ENCODE results near the gene PCDHGA11.
"Not testable (repeated sequence)": the region's sequence is repeated elsewhere in the genome, so short reads cannot be mapped to it uniquely, and the experiment has no call there.

PCDHGA11 gene

GRCh38 chr5:141430332-141431113 is 9.7 kb downstream of the PCDHGA11 start, which contains the start of gene PCDHGA12:
Gene PCDHGA12, plus strand, starts transcription at chr5:141430507. Its CDS starts 253 bp downstream, at chr5:141430760.
- no peak for DNase-seq (ENCODE audit: low read depth in 2 of 2, low spot score in 1 of 2)

GRCh38 chr5:141431286-141431685 is 10.4 kb downstream of the PCDHGA11 start:
- DNase-seq (ENCODE audit: low read depth in 2 of 2, low spot score in 1 of 2), result no peak

GRCh38 chr5:141432308-141432707 is 11.5 kb downstream of the PCDHGA11 start:
- DNase-seq (ENCODE audit: low read depth in 2 of 2, low spot score in 1 of 2), result not testable (repeated sequence)

GRCh38 chr5:141432726-141433125 is 11.9 kb downstream of the PCDHGA11 start:
- DNase-seq (ENCODE audit: low read depth in 2 of 2, low spot score in 1 of 2), result not testable (repeated sequence)

DNA sequence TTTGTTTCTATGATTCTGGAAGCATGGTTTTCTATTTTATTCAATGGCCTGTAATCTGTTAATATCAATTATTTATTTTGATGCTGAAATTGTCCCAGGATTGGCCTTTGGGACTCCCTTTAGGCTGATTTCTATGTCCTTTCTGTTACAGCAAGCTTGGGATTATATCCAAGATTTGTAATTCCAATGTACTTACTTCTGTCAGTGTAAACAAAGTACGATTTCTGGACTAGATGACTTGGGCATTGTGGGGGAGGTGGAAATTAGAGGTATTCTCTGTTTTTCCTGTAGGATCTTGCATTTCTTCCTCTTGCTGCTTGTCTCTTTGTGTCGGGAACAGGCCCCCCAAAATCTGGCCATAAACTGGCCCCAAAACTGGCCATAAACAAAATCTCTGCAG is 13.2 kb downstream of the PCDHGA11 start:
- no peak for DNase-seq (ENCODE audit: low read depth in 2 of 2, low spot score in 1 of 2)

- DNase-seq (ENCODE audit: low read depth in 2 of 2, low spot score in 1 of 2), result no peak
Measured at GRCh38 chr5:141437221-141437620, 16.4 kb downstream of the PCDHGA11 start.

GRCh38 chr5:141439411-141440141 is 18.7 kb downstream of the PCDHGA11 start:
- no peak for DNase-seq (ENCODE audit: low read depth in 2 of 2, low spot score in 1 of 2)

DNA sequence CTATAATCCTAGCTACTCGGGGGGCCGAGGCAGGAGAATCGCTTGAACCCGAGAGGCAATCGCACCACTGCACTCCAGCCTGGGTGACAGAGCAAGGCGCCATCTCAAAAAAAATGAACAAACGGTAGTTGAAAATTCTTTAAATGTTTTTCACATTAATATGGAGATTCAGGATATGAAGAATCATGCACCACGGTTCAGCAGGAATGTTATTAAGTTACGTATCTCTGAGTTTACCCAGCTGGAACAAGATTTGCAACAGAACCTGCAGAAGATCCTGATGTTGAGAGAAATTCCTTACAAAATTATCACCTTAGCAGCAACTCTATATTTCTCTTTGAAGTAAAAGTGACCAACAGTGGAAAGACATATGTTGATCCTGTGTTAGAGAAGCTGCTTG is 19.5 kb downstream of the PCDHGA11 start:
- no peak for DNase-seq (ENCODE audit: low read depth in 2 of 2, low spot score in 1 of 2)

DNA sequence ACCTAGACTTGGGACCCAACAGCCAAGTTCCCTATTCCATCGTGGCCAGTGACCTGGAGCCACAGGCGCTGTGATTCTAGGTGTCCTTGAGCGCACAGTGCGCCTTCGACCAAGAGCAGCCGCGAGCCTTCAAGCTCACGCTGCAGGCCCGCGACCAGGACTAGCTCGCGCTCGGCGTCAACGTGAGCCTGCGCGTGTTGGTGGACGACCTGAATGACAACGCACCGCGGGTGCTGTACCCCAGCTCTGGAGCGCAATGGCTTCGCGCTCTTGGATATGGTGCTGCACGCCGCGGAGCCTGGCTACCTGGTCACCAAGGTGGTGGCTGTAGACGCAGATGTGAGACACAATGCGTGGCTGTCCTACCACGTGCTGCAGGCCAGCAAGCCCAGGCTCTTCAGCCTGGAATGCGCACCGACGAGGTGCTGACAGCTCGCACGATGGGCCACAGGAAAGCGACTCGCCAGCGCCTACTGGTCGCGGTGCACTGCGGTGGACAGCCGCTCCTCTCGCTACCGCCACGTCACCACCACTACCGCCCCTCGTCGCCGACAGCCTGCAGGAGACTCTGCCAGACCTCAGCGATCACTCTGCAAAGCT is 20.8 kb downstream of the PCDHGA11 start:
- DNase-seq (ENCODE audit: low read depth in 2 of 2, low spot score in 1 of 2), result no peak

DNA sequence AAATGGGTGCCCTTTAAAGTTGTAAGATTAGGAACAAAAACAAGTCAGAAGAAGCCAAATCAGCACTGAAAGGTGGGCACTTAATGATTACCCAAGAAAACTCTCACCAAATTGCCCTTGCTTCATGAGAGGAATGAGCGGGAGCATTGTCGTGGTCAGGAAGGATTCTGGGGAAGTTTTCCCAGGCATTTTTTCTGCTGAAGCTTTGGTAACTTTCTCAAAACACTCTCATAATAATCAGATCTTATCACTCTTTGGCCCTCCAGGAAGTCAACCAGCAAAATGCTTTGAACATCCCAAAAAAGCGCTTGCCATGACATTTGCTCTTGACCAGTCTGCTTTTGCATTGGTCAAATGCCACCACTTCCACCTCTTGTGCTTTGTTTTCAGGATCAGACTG is 44.5 kb downstream of the PCDHGA11 start:
- no peak for DNase-seq (ENCODE audit: low read depth in 2 of 2, low spot score in 1 of 2)
